GM12864 (cell line): Measurements from ENCODE around the gene DNAJC8.

Experiments
- DNase-seq: peaks from one replicate; pipeline ENCODE4 v3.0.0-alpha.2; 2011; ENCODE audit warnings: low read depth
- H3K4me3 ChIP-seq: 2 replicates; pipeline ENCODE4 v1.5.1; 2011; ENCODE audit warnings: mild to moderate bottlenecking, low read depth, low read length, control low read depth
- TF ChIP-seq, protein P1 (sequence below): IDR thresholded peaks from 2 replicates; pipeline ENCODE4 v1.5.1; 2011; ENCODE audit warnings: low read depth, mild to moderate bottlenecking, moderate library complexity, low read length, control low read depth, inconsistent platforms; ENCODE audit errors: missing control alignments

DNAJC8 gene

DNA sequence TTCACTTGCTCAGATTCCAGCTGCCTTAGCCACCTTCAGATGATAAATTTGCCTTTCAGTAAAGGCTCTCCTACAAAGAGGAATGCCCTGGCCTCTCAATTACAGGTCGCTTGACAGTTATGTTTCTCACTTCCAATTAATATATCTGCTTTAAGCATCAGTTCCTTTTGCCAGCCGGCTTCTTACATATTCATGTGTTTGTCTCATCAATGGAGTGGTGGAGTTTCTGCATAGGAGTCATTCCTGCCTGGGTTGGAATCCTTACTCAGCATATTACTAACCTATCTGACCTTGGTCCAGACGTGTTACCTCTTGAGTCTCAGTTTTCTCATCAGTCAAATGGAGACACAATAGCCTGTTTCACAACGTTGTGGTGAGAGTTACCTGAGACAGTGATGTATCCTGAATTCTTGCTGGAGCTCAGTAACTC, 17.1 kb upstream of the DNAJC8 start:
- no peak overlapping the region for H3K4me3 ChIP-seq
- no peak for DNase-seq
- TF ChIP-seq, protein P1, sequence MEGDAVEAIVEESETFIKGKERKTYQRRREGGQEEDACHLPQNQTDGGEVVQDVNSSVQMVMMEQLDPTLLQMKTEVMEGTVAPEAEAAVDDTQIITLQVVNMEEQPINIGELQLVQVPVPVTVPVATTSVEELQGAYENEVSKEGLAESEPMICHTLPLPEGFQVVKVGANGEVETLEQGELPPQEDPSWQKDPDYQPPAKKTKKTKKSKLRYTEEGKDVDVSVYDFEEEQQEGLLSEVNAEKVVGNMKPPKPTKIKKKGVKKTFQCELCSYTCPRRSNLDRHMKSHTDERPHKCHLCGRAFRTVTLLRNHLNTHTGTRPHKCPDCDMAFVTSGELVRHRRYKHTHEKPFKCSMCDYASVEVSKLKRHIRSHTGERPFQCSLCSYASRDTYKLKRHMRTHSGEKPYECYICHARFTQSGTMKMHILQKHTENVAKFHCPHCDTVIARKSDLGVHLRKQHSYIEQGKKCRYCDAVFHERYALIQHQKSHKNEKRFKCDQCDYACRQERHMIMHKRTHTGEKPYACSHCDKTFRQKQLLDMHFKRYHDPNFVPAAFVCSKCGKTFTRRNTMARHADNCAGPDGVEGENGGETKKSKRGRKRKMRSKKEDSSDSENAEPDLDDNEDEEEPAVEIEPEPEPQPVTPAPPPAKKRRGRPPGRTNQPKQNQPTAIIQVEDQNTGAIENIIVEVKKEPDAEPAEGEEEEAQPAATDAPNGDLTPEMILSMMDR: no peak

DNA sequence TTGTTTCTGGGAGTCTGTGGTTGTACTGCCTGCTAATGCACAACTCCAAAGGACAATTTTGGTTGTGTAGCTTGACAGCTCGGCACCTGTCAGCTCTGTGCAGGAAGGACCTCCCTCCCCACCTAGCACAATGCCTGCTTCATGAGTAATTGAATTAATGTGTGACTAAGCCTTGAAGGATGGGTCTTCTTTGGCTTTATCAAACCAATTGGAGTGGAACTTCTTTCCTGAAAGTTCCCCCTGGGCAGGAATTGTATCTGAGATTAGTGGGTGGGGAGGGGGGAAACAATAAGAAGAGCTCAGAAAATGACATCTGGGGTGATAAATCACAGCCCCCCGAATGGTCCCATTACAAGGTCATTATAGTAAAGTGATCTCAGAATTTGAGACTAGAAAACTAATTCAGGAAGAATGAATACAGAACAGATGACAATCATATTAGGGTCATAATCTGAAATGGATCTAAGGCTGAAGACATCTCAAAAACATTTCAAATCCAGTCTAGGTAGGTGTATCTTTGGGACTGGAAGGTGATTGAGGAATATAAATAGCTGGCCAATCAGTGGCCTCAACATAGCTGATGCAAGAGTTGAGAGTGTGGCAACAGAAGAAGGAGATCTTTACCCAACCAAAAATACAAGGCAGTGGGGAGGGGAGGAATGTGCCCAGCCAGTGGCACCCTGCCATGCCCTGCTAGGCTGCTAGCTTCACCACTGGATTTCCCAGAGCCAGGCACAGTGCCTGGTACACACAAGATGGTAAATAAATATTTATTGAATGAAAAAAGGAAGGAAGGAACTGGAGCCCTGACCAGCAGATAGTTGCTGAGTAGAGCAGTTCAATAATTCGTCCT, 16.4 kb upstream of the DNAJC8 start:
- H3K4me3 ChIP-seq: no peak overlapping the region; the same call in 1 of the 2 replicates
- peak; percentile 60 for DNase-seq
- TF ChIP-seq, protein P1: no peak

DNA sequence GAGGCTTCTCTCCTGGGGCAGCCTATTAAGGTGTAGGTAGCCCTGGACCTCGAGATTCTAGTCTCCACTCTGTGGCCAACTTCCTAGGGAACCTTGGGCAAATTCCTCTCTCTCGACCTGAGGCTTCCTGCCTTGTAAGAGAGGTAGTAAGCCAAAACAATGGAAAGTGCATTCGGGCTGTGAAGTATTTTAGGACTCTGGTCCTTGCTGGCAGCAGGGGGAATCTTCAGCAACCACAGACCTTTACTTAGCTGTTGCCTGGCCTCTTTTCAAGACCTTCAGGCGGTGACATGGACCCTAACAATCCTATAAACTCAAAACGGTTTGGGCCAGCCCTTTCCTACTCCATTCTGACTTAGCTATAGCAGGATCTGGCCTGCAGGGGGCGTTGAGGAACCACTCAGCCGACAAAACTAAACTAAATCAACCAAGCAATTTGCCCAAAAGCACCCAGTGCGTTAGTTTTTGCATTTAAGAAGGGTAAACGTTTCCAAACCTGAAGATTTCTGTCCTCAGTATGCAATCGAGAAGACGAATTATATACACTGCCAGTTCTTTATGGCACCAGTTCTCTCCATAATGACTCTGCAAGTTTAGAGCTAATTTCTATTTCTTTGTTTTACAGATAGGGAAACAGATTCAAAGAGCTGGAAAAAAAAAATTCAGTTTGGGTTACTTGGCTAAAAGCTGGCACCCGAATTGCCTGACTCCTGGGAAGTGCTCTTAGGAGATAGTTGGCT, 15.6 kb upstream of the DNAJC8 start:
- DNase-seq: peak; percentile 64
- TF ChIP-seq, protein P1: peak; percentile 96

DNA sequence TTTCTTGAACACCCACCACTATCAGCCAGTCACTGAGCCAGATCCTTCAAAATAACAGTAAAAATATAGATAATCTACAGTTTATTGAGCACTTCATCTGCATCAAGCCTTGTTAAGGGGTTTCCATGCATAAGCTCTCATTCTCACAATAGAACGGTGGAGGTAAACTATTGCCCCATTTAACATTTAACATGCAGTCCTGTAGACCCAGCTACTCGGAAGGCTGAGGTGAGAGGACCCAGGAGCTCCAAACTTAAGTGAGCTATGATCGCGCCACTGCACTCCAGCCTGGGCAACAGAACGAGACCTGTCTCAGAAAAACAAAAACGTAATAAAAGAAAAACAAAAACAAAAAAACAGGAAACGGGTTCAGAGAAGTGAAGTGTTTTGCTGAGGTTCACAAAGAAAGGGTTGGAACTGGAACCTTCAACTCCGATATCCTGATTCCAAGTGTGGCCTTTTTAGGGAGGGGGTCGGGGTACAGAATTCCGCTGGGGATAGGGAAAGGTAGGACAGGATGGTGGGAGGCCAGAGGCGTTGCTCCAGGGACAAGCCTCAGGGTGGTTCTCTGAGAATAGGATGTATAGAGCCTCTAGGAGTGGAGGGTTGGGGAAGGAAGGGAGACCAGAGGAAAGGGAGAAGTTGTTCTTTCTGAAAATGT, 14.9 kb upstream of the DNAJC8 start:
- DNase-seq: no peak
- TF ChIP-seq, protein P1: no peak
- peak overlapping the region; percentile 39 for H3K4me3 ChIP-seq

More for the DNA sequence above, 15.6 kb upstream of the DNAJC8 start:
- no peak overlapping the region; the same call in 1 of the 2 replicates for H3K4me3 ChIP-seq

DNA sequence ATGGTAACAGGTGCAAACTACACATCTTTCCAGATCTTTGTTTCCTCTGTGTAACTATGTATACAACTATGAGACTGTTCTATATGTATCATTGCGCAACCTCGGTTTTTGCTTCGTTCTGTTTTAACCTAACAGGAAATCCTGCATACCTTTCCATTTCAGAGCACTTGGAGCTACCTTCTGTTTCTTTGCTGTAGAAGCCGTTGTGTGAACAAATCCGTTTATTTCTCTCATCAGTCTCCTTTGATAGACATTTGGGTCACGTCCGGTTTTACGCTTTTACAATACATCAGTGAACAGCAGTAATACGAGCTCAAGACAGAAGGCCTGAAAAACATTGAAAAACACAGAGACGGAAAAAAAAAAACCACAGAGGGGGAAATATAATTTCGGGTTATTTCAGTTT, 13.6 kb upstream of the DNAJC8 start:
- H3K4me3 ChIP-seq: peak overlapping the region; percentile 64
- TF ChIP-seq, protein P1: no peak
- DNase-seq: peak; percentile 83

DNA sequence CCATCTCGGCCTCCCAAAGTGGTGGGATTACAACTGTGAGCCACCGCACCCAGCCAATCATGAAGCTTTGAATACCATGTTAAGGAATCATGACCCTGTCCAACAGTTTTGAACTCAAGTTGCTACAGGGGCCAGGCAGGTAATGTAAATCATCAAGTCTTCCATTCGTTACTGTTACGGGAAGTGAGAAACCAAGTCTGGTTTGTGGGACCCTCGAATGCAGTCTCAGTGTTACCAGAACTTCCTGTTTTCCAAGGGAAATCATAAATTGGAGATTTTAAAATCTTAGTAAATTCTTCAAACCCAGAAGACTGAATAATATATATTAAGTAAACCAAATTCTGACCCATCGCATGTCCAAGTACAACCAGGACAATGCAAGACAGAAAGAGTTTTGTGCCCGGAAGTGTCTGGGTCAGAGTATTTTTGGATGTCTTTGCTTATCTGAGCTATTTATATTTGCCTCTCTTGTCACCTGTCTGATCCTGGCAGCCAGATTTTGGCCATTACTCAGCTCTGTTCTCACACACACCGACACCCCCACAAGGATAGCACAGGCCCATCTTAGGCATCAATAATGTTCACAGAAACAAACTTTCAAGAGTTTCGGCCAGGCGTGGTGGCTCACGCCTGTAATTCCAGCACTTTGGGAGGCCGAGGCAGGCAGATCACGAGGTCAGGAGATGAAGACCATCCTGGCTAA, 11.9 kb upstream of the DNAJC8 start:
- H3K4me3 ChIP-seq: peak overlapping the region; percentile 30; the same call in 1 of the 2 replicates
- TF ChIP-seq, protein P1: no peak
- peak; percentile 89 for DNase-seq
